ENCODE results near the gene TMEM170A. TPM values are rescaled to one million over a fixed set of nuclear protein-coding genes. Genes with fewer than 3 reads are reported as not detected.

Gene TMEM170A
- polyA plus RNA-seq, 1 donor (not counting 4 experiments of a cell fraction or from before 2014, with no cell fraction given): 22.1 TPM

DNA sequence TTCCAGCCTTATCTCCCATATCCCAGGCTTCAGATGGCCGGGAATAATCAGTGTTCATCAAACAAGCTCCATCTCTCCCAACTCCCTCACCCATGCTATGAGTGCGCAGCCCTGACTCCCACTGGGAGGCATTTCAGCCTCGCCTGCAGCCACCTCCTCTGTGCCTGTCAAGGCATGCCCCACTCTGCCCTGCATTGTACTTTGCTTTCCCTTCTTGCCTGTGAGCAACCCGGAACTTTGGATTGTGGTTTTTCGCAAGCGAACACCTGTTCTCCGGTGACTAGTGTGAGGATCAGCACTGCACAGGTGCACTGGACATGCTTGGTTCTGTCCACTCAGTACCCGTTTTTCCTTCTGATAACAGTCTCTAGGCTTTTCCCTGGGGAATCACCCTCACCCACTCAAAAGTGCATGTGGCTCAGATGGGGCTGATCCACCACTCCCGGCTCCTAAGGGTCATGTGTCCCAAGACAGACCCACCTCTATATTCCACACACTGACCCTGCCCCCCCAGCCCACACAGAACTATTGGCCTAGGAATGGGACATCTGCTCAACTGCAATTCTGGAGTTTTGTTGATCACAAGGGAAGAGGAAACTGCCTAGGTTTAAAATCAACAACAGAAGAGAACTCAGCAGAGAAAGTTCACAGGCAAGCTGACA lies 21.7 kb upstream of the TMEM170A start:
- peak overlapping the region; percentile 66 for H3K27ac ChIP-seq (ENCODE audit: control insufficient read depth, insufficient read depth, low read length)
- peak overlapping the region; percentile 51 for H3K9ac ChIP-seq (ENCODE audit: control insufficient read depth, extremely low read depth, insufficient read depth, low read length)
- no peaks in the 10 kb centered on the region for H3K79me2 ChIP-seq (ENCODE audit: control insufficient read depth, insufficient read depth, low read length)
- no peaks in the 10 kb centered on the region for H3K36me3 ChIP-seq (ENCODE audit: control insufficient read depth in 2 of 2, extremely low read depth in 1 of 2, insufficient read depth in 2 of 2, low read length in 2 of 2)
- TF ChIP-seq, protein P1, sequence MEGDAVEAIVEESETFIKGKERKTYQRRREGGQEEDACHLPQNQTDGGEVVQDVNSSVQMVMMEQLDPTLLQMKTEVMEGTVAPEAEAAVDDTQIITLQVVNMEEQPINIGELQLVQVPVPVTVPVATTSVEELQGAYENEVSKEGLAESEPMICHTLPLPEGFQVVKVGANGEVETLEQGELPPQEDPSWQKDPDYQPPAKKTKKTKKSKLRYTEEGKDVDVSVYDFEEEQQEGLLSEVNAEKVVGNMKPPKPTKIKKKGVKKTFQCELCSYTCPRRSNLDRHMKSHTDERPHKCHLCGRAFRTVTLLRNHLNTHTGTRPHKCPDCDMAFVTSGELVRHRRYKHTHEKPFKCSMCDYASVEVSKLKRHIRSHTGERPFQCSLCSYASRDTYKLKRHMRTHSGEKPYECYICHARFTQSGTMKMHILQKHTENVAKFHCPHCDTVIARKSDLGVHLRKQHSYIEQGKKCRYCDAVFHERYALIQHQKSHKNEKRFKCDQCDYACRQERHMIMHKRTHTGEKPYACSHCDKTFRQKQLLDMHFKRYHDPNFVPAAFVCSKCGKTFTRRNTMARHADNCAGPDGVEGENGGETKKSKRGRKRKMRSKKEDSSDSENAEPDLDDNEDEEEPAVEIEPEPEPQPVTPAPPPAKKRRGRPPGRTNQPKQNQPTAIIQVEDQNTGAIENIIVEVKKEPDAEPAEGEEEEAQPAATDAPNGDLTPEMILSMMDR (optimal IDR thresholded peaks at IDR 0.05 in 1 of 3, IDR thresholded peaks at IDR 0.05 in 1 of 3, conservative IDR thresholded peaks at IDR 0.05 in 1 of 3; ENCODE audit: extremely low read depth in 1 of 3, insufficient read depth in 2 of 3, low read length in 3 of 3): peak in 1 of 3 experiments; percentile 37
- no peak for TF ChIP-seq EZH2 (IDR thresholded peaks at IDR 0.05; ENCODE audit: low read length)
- DNase-seq (ENCODE audit: low read depth, low spot score) (peak; percentile 99), FAIRE-seq (peak; percentile 88)
- H3K4me2 ChIP-seq (ENCODE audit: control insufficient read depth, extremely low read depth, insufficient read depth, low read depth, low read length): peak overlapping the region; percentile 55
- H3K27me3 ChIP-seq (ENCODE audit: control insufficient read depth, extremely low read depth, insufficient read depth, low read length): no peaks in the 10 kb centered on the region
- H4K20me1 ChIP-seq (ENCODE audit: control insufficient read depth, extremely low read depth, insufficient read depth, low read length): no peaks in the 10 kb centered on the region
- dilution Hi-C loops (cut with MboI; ENCODE audit: extremely low pct_ligation_motif_present, low sequenced_read_pairs): no loop called here
- H3K4me1 ChIP-seq (ENCODE audit: control insufficient read depth, extremely low read depth, insufficient read depth, low read length): peaks cover 44% of the 10 kb centered on the region
- no peaks in the 10 kb centered on the region for H3K9me1 ChIP-seq (ENCODE audit: control insufficient read depth, extremely low read depth, insufficient read depth, low read length)
- H3K9me3 ChIP-seq (ENCODE audit: control insufficient read depth, low read depth, low read length): no peaks in the 10 kb centered on the region
- no peak overlapping the region for H3K4me3 ChIP-seq (ENCODE audit: control insufficient read depth in 2 of 3, extremely low read depth in 1 of 3, insufficient read depth in 2 of 3, low read depth in 1 of 3, low read length in 3 of 3)
- H2AFZ ChIP-seq (ENCODE audit: control insufficient read depth, low read length): peak overlapping the region; percentile 43

DNA sequence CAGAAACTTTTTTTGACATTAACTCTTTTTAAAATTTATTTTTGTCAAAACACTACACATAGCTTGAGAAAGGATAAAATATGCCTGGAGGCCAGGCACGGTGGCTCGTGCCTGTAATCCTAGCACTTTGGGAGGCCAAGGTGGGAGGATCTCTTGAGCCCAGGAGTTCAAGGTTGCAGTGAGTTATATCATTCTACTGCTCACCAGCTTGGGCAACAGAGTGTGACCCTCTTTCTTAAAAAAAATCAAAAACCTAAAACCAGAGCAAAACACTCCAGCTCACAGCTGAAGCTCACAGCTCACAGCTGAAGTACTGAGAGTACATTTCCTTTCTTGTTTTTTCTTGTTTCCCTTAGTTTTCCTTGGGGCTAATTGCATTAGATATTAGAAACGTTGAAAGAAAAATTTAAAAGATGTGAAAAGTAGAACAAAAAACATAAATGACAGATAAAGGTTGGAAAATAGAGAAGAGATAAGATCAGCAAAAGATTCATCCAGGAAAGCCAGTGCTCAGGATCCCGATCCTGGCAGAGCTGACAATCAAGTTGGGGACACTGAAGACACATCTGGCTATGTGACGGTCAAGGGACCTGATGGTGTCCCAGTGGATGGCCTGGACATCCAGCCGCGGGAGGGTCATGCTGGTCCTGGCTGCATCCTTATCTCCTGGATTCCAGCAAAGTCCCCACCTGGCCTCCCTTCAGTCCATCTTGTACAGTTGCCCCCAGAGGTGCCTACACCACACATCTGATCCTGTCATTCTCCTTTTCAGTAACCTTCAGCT lies 20.9 kb upstream of the TMEM170A start:
- Histone ChIP-seq H3K27ac (ENCODE audit: control insufficient read depth, insufficient read depth, low read length) (peak overlapping the region; percentile 66), H2AFZ (ENCODE audit: control insufficient read depth, low read length) (peak overlapping the region; percentile 43)

More for the DNA sequence above, 20.9 kb upstream of the TMEM170A start:
- FAIRE-seq (no peak), DNase-seq (ENCODE audit: low read depth, low spot score) (no peak)
- Histone ChIP-seq H3K79me2 (ENCODE audit: control insufficient read depth, insufficient read depth, low read length) (no peaks in the 10 kb centered on the region), H4K20me1 (ENCODE audit: control insufficient read depth, extremely low read depth, insufficient read depth, low read length) (no peaks in the 10 kb centered on the region), H3K4me3 (ENCODE audit: control insufficient read depth in 2 of 3, extremely low read depth in 1 of 3, insufficient read depth in 2 of 3, low read depth in 1 of 3, low read length in 3 of 3) (no peak overlapping the region), H3K9me1 (ENCODE audit: control insufficient read depth, extremely low read depth, insufficient read depth, low read length) (no peaks in the 10 kb centered on the region), H3K9ac (ENCODE audit: control insufficient read depth, extremely low read depth, insufficient read depth, low read length) (peak overlapping the region; percentile 51), H3K4me1 (ENCODE audit: control insufficient read depth, extremely low read depth, insufficient read depth, low read length) (peaks cover 44% of the 10 kb centered on the region), H3K9me3 (ENCODE audit: control insufficient read depth, low read depth, low read length) (no peaks in the 10 kb centered on the region), H3K27me3 (ENCODE audit: control insufficient read depth, extremely low read depth, insufficient read depth, low read length) (no peaks in the 10 kb centered on the region), H3K36me3 (ENCODE audit: control insufficient read depth in 2 of 2, extremely low read depth in 1 of 2, insufficient read depth in 2 of 2, low read length in 2 of 2) (no peaks in the 10 kb centered on the region), H3K4me2 (ENCODE audit: control insufficient read depth, extremely low read depth, insufficient read depth, low read depth, low read length) (peak overlapping the region; percentile 55)
- TF ChIP-seq EZH2 (IDR thresholded peaks at IDR 0.05; ENCODE audit: low read length): no peak
- TF ChIP-seq, protein P1 (optimal IDR thresholded peaks at IDR 0.05 in 1 of 3, IDR thresholded peaks at IDR 0.05 in 1 of 3, conservative IDR thresholded peaks at IDR 0.05 in 1 of 3; ENCODE audit: extremely low read depth in 1 of 3, insufficient read depth in 2 of 3, low read length in 3 of 3): no peak
- dilution Hi-C loops (cut with MboI; ENCODE audit: extremely low pct_ligation_motif_present, low sequenced_read_pairs): no loop called here

All from keratinocyte (primary cell).